Mucosa of gallbladder (tissue), 1 donor: Measurements from ENCODE around the gene PPP6R3. TPM values are rescaled to one million over a fixed set of nuclear protein-coding genes. Genes with fewer than 3 reads are reported as not detected.
"Not testable (repeated sequence)": the region's sequence is repeated elsewhere in the genome, so short reads cannot be mapped to it uniquely, and the experiment has no call there.

ENCODE experiments used
- DNase-seq: peaks from one replicate; pipeline ENCODE4 v3.0.0-alpha.2; 2020; ENCODE audit warnings: low spot score
- total RNA-seq: library from RNA; stranded (reverse); gene quantifications from one replicate; pipeline ENCODE4 v1.2.1, GENCODE V29; 2021
- donor health status: DM: no; HTN: no; CAD: no.

The PPP6R3 gene
- total RNA-seq, 1 donor from 2014 or later = 114 TPM

DNA sequence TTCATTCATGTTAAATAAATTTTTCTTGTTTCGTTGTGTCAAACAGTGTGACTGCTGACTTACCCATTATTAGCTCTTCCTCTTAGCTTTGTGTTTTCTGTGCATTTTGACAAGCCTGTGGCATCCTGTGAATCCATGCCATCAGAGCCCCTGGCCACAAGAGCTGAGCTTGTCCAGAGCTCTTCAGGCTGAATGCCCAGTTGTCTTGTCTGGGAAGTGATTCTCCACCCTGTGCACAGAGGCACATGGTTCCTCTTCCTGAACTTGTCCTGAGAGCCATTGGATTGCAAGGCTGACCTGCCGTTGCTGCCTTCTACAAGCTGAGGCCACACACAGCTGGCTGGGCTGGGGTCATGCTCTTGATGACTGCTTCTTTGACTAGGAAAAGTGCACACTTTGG, 64.1 kb downstream of the PPP6R3 start:
- no peak for DNase-seq

DNA sequence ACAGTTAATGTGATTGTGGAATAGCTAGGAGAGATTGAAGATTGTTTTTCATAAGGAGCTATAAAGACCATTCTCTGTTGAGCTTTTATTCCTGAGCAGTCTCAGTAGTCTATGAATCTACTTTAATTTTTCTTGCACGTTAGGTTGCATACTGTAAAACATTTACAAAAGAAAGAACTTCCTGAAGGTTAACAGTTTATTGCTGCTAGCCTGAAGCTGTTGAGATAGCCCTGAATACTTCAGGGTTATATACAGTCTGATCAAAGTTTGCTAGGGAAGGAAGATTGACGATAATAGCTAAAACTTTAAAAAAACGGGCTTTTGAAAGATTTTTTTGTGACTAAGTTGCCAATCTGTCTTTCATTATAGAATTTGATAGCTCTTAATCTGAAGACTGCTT, 64.8 kb downstream of the PPP6R3 start:
- no peak for DNase-seq

DNA sequence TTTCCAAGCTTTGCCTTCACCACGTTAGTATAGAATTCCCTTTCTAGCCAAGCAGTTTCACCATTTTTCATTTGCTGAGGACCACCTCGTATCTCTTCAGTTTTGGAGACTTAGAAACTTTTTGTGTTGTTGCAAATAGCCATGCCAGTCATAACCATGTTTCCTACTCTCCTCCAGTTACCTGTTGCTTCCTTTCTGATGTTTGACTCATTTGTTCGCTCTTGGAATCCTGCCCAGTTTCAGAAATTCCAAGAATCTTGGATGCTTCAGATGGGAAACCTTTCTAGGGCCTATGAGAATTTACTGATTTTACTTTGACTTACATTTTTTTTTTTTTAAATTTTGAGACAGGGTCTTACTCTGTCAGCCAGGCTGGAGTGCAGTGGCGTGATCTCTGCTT, 65.4 kb downstream of the PPP6R3 start:
- no peak for DNase-seq

DNA sequence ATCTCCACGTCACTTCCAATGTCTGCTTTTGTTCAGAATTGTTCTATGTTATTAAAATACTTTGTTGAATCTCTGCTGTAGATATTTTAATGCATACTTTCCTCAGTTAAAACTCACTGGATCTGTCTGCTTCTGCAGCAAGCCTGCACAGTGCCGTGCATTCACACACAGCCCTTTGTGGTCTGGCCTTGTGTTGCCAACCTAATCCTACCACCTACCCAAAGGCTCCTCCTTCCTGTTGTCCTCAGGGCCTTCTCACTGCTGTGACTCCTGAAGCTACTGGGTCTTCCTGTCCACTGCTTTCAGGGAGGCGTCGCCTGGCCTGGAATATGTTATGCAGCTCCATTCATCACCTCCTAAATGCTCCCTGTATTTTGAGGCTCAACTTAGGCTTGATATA, 67.0 kb downstream of the PPP6R3 start:
- no peak for DNase-seq

DNA sequence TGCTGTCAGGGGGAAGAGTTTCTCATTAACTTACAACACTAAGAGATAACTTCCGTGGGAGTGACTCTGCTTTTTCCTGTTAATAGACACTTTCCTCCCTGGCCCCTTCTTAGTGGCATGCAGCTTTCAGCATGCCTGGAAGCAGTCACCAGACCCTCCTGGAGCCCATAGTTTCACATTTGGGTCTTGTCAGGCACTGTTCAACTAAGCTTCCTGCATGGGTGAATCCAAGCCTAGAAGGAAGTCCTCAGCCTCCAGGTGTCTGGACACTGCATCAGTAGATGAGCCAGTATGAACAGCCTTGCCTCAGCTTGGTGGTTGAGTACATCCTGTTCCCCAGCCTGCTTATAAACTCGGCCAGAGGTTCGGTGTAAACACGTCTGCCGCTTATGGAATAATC, 68.1 kb downstream of the PPP6R3 start:
- DNase-seq = no peak

DNA sequence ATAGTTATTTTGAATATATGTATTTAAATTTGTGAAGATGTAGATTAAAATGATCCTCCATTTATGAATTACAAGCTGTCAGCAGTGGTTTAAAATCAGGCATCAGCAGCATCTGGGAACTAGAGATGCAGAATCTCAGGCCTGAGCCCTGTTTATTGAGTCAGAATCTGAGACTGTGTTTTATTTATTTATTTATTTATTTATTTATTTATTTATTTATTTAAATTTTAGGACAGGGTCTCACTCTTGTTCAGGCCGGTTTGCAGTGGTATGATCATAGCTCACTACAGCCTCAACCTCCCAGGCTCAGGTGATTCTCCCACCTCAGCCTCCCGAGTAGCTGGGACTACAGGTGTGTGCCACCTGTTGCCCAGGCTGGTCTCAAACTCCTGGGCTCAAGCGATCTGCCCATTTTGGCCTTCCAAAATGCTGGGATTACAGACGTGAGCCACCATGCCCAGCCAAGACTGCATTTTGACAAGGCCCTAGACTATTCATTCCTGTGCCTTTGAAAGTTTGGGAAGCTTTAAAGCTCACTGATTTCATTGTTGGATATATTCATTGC, 70.7 kb downstream of the PPP6R3 start:
- DNase-seq = no peak

DNA sequence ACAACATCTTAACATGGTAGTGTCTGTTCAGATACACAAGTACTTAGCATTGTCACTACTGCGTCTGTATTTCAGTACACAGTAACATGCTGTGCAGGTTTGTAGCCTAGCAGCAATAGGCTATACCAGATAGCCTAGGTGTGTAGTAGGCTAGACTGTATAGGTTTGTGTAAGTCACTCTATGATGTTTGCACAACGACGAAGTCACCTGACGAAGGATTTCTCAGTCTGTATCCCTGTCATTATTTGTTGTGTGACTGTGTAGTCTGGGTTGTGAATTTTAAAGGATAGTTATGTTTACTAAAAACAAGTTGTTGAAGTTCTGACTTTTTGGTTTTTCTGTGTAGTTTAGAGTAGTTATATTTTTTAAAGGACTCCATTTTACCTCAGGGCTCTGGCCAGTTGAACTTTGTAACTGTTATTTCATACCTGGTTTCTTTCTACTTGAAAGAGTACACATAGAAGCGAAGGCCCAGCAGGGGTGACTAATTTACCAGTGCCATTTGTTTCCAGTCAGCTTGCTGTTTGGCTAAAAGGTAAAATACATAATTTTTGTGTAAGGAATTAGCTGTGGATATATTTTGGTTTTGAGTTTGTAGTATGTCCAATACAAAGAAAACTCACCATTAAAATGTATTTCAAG, 72.3 kb downstream of the PPP6R3 start:
- no peak for DNase-seq

DNA sequence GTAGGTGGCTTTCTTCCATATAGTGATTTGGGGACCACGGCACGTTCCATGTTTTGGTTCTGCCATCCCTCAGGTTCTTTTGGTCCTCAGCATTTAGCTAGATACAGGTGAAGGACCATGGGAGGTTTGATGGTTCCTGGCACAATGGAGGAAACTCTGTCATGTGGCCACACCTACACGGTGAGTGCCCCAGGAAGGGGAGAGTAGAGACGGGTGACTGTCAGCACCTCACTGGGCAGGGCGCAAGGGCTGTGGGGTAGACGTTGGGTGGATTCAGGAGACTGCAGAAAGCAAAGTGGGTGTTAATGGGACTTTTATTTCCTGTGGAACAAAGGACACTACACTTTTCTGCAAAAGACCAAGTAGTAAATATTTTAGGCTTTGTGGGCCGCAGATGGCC, 73.4 kb downstream of the PPP6R3 start:
- DNase-seq = no peak

DNA sequence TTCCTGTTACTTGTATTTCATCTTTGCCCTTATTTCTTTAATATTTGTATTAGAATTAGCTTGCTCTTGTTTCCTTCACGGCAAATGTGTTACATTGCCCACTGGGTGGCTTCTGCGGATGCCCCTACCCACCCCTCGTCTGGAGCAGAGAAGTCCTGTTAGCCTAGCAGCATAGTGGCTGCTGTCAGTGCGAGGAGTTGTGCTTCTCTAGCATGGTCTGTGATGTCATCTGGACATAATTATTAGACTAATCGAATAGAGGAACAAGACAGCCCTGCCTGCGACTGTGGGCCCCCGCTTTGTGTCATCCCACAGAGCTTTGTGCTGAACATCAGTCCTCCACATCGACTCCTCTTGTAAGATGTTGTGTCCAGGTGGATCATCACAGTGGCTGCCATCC, 74.5 kb downstream of the PPP6R3 start:
- DNase-seq = no peak

DNA sequence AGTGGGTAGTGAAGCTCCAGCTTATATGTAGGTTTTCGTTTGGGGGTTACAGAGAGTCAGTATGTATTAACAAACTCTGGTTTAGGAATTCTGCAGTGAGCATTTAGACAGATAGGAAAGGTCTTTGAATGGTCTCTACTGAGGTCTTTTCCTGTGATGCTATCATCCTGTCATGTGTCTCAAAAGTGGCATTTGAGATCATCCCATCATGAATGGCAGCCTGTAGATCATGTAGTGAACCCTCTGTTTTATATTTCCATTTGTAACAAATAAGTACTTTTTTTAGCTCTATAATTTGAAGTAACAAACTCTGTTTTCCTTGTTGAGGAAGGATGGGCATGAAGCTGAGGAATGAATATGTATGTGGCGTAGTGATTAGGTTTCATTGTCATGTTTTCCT, 76.2 kb downstream of the PPP6R3 start:
- DNase-seq = no peak

DNA sequence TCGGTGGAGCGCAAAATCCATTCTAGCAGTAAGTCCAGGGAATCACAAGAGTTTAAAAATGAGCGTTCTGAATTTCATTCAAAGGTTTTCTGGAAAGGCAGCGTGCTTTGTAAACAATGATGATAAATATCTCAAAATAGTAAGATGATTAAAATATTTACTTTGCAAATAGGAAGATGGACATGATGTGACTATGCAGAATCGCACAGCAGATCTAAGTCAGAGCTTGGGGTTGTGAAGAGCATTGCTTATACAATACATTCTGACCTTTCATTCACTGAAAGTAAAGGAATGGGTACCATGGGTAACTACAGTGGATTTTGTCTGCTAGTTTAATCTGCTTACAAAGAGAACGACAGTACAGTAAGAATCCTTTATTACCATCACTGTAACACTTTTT, 77.5 kb downstream of the PPP6R3 start:
- no peak for DNase-seq

DNA sequence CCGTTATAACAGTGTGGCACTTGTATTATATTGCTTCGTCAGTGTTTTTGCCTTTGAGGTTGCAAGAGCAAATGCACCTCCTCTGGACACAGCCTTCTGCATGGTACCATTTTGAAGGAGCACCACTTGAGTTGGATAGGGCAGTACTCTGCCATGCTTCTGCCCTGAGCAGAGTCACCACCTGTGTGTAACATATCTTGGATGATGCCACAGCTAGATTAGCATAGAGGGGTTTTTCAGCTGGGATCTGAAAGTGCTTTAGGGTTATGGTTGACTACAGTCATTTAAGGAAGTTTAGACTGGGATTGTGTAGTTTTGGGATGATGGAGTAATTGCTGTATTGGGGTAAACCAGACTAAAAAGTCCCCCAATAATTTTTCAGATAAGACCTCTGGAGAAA, 78.8 kb downstream of the PPP6R3 start:
- DNase-seq = no peak

DNA sequence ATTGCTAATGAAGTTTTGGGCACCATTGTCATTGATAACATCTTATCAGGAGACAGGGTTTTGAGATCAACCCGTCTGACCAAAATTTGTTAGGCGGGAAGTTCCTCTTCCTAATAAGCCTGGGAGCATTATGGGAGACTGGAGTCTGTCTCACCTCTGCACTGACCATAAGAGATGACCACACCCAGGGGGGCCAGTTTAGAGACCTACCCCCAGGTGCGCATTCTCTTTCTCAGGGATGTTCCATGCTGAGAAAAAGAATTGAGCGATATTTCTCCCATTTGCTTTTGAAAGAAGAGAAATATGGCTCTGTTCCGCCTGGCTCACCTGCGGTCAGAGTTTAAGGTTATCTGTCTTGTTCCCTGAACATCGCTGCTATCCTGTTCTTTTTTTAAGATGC, 80.0 kb downstream of the PPP6R3 start:
- not testable (repeated sequence) for DNase-seq

DNA sequence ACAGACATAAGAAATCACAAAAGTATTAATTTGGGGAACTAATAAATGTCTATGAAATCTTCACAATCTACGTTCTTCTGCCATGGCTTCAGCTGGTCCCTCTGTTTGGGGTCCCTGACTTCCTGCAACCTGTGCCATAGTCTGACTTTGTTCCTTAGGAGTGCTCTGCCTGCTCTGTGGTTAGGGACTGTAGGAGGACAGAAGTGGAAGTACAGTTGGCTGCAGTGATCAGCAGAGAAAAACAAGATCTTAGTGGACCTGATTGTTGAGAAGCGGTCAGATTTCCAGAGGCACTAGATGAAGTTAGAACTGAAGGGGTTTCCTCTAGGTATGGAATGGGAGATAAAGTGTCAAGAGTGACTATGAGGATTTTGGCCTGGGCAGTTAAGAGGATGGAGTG, 80.6 kb downstream of the PPP6R3 start:
- DNase-seq = no peak

DNA sequence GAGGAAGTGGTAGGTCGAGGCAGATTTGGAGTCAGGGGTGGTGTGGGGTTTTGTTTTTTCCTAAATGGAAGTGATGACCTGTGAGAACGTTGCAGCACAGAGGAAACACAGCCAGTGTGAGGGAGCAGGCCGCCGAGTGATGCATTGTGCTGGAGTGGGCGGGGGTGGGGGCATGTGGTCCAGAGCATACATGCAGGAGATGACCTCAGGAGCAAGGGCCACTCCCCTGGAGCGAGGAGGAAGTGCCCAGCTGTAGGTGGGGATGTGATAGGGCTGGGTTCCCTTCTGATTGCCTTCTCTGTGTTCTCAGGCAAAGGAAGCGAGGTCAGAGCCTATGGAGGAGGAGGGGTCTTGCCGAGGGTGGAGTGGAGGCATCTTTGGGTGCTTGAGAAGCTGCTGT, 81.4 kb downstream of the PPP6R3 start:
- DNase-seq = no peak

DNA sequence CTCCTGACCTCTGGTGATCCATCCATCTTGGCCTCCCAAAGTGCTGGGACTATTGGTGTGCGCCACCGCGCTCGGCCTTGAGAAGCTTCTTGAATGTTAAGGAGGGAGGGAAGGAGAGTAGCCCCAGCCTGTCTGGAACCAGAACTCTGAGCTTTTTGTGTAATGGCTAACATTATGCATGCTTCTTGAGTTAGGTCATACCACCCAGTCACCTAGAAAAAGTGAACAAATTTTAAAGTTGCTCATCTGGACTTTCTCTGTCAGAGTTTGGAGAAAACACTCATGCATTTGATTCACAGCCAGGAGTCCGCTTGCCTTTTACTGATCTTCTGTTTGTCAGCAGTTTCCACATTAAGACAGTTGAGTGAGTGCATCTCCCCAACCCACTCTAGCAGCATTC, 82.1 kb downstream of the PPP6R3 start:
- DNase-seq = no peak

DNA sequence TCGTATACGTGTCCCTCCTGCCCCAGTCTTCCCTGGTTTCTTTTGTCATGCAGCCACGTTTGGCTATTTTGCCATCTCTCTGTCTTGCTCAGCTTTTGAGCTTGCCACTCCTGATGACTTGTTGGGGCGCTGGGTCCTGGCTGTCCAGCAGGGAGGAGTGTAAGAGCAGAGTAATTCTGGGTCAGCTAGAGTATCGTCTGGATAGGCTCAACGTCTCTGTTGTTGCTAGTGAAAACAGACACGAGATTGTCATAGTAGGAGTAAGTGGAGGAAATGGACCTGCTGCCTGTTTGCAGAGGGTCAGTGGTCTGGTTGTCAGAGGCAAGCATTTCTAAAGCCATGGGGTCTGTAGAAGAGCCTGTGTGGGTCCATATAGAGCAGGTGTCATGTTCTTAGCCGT, 83.0 kb downstream of the PPP6R3 start:
- no peak for DNase-seq

DNA sequence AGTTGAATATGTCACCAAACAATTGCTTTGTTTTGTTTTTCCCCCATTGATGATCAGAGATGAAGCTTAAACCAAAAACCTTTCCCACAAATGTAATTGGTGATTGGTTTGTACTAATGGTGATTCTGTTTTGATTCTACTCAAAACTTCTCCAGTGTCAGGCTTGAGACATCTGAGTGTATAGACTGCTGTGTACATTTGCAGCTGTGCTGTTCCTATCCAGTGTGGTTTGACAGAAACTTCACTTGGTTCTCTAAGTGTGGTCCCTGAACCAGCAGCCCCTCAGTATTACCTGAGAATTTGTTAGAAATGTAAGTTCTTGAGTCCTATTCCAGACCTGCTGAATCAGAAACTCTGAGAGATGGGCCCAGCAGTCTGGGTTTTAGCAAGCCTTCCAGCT, 84.8 kb downstream of the PPP6R3 start:
- DNase-seq = no peak

DNA sequence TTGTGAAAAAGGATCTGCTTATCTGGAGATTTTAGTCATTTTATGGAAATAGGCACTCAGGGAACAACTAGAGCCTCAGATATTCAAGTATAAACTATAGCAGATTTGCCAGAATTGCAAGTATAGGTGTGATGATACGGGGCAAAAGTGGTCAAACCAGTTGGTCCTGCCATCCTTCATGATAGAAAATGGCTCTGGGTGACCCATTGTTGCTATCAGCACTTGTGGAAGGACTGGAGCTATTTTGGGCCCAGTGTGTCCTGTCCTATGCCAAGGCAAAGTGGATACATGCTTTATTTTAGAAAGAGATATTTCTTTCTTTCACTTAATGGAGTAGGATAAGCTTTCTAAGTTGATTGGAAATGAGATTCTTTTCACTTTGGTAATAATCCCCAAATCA, 85.2 kb downstream of the PPP6R3 start:
- DNase-seq = no peak

DNA sequence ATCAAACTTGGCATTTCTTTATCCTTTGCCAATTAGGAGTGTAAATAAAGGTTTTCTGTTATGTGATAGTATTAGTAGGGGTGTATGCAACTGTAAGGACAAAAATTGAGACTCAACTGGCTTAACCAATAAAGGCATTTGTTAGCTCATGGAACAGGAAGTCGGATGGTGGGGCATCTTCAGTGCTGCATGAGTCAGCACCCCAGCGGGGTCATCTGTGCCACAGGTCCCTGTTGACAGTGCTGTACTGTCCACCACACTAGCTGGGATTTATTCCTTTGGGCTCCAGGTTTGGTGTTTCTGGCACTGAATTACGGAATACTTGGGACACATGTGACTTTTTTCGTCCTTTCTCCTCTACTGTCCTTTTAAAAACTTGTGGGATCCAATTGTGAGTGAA, 86.0 kb downstream of the PPP6R3 start:
- DNase-seq = no peak

DNA sequence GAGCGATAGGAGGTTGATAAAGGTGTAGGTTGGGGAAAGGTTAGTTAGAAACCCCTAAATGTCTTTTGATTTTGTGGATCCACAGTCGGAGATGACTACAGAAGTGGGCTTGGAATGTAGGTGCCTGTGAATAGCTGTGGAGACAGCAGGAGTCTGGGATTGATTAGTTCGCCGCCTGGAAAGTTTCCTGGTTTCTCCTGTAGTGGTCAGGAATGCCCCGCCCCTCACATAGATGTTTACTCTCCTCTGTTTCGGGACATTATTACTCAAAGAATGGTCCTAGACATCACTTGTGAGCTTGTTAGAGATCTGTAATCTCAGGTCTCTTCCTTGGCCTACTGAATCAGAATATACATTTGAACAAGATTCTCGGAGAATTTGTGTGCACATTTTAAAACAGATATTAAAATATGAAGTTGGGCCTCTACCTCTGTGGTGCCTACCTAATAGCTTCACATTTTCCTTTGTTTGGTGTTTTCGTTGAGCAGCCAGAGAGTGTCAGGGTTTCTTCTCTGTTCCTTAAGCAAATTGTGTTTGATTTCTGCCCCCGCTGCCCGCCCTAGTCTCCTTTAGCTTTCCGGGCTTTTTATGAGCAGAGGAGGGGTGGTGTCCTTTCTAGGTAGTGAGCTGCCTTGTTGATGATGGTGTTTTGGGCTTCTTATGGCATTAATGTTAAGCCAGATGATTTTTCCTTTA, 89.4 kb downstream of the PPP6R3 start:
- no peak for DNase-seq

DNA sequence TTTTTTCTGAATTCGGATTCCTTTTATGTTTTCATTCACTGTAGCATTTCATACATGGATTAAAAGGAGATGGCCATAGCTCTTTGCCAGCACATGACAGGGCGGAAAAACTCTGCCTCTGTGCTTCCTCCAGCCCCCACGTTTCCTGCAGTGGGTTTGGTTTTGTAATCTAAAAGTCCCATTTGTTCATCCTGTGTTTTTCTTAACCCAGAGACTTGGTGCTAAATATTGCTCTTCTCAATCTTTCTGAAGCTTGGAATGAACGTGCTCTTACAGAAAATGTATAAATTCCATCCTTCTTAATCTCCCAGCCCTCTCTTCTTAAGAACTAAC, 89.9 kb downstream of the PPP6R3 start:
- no peak for DNase-seq

DNA sequence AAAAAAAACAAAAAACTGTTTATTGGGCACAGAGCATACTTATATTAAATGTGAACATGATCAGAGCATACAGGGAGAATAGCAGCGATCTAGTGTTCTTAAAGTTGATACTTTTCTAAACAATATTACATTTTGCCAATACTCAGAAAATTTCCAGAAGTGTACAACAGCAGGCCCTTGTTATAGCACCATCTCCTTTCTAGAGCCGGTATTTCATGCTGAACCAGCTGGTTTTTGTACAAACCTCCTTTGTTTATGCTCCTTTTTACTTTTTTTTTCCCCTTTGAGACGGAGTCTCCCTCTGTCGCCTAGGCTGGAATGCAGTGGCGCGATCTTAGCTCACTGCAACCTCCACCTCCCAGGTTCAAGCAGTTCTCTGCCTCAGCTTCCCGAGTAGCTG, 90.7 kb downstream of the PPP6R3 start:
- no peak for DNase-seq

DNA sequence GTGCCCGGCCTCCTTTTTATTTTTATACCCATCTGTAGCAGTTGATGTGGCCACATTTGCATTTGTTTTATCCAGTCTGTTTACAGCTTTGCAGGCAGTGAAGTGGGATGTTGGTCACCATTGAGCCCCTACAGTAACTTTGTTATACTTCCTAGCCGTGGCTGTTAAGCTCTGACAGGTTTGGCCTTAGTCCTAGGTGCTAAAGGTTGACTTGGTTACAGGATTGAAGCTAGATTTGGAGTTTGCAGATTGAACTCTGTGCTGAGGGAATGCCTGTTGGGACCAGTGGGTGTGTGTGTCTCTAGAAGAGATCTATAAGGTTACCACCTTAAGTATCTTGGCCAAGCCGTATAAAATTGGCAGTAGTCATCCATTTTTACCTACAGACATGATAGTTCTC, 91.2 kb downstream of the PPP6R3 start:
- no peak for DNase-seq
